GM10248 (cell line): ENCODE measurements around the gene SLC37A1.
"Not testable (repeated sequence)": the region's sequence is repeated elsewhere in the genome, so short reads cannot be mapped to it uniquely, and the experiment has no call there.

Experiments used
- CTCF ChIA-PET: fragments of 300-600 bp; sonication (Branson Sonifier 250); formaldehyde crosslinking; extraction: SDS; loops from one replicate; lab custom pipeline; 2021; ENCODE audit warnings: antibody characterized with exemption; lab: Yijun Ruan, JAX
- POLR2A ChIA-PET: fragments of 350-650 bp; sonication (Branson Sonifier 250); formaldehyde crosslinking; extraction: SDS; loops from one replicate; lab custom pipeline; 2020; ENCODE audit warnings: antibody characterized with exemption; lab: Yijun Ruan, JAX
- DNase-seq: peaks from one replicate; pipeline ENCODE4 v3.0.0; 2012; ENCODE audit errors: extremely low spot score
- TF ChIP-seq, protein P1 (sequence below): IDR thresholded peaks from 2 replicates; pipeline ENCODE4 v1.5.1; 2012; ENCODE audit warnings: mild to moderate bottlenecking, low read depth; ENCODE audit errors: extremely low read depth, missing control alignments, control extremely low read depth

Gene SLC37A1

DNA sequence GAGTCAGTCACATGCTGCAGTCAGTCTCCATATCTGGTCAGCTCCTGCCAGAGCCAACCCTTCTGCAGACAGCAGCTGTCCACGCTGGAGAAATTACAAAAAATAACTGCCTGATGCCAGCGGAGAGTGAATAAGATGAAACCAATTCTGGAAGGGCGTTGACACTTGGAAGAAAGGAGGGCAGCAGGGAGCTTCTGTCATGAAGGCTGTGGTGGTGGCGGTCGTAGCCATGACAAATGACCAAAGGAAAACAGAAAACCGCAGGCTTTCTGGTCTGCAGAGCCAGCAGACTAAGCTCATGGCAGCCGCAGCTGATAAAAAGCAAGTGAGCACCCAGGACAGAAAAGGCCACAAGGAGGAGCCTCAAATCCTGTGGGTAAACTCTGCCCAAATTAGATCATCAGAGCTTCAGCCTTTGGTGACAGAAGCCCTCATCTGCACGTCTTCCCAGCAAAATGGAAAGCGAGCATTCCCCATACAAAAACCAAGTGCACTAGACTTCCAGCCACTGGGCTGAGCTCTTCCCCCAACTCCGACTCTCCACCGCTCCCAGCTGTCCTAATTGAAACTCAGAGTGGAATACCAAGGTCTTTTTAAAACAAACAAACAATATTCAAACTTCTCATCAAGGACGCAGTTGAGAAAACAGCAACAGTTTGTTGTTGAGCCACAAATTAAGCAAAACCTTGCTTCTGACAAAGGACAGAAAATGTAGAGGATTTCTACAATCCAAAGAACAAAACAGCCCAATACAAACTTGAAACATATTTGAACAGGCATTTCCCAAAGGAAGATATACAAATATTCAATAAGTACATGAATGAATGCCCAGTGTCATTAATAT, 46.3 kb upstream of the SLC37A1 start:
- CTCF ChIA-PET, result interaction anchor here (0.7 to 3.8 kb wide), 17 partner anchors 9 to 322 kb away, joined by 3 to 45 read pairs (median 4); partner anchors contain the start of gene SLC37A1

DNA sequence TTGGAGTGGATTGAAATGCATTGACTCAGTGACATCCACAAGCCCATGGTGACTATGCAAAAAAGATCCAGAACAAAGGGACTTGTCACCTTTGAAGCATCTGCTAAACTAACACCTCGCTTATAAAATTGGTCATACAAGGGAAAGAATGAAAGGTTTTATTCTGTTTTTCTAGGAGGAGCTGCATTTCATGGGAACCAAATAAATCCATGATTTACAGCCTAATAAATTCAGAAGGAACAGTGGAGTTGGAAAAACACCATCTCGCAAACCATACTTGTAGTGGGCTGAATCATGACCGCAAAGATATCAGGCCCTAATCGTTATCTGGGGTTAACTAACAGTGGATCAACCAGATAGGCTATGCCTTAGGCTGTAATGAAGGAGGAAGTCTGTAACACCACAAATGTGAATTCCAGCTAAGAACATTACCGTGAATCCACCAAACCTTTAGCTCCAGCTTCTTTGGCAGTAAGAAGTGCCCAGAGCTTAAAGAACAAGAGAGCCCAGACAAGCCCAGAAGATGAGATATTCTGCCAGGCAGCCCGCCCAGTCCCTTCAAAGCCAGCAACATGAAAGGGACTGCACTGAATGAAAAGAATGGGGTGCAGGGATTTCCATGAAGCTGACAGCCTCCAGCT, 45.0 kb upstream of the SLC37A1 start:
- POLR2A ChIA-PET, result no interaction called here
- no peak for DNase-seq
- CTCF ChIA-PET, result interaction anchor here (0.7 to 3.8 kb wide), 8 partner anchors 10 to 68 kb away, joined by 3 to 45 read pairs (median 4); no protein-coding TSS in a partner anchor
- TF ChIP-seq, protein P1, sequence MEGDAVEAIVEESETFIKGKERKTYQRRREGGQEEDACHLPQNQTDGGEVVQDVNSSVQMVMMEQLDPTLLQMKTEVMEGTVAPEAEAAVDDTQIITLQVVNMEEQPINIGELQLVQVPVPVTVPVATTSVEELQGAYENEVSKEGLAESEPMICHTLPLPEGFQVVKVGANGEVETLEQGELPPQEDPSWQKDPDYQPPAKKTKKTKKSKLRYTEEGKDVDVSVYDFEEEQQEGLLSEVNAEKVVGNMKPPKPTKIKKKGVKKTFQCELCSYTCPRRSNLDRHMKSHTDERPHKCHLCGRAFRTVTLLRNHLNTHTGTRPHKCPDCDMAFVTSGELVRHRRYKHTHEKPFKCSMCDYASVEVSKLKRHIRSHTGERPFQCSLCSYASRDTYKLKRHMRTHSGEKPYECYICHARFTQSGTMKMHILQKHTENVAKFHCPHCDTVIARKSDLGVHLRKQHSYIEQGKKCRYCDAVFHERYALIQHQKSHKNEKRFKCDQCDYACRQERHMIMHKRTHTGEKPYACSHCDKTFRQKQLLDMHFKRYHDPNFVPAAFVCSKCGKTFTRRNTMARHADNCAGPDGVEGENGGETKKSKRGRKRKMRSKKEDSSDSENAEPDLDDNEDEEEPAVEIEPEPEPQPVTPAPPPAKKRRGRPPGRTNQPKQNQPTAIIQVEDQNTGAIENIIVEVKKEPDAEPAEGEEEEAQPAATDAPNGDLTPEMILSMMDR, result no peak

More for the DNA sequence above, 46.3 kb upstream of the SLC37A1 start:
- POLR2A ChIA-PET, result no interaction called here
- TF ChIP-seq, protein P1, result peak; percentile 41
- peak; percentile 56 for DNase-seq

DNA sequence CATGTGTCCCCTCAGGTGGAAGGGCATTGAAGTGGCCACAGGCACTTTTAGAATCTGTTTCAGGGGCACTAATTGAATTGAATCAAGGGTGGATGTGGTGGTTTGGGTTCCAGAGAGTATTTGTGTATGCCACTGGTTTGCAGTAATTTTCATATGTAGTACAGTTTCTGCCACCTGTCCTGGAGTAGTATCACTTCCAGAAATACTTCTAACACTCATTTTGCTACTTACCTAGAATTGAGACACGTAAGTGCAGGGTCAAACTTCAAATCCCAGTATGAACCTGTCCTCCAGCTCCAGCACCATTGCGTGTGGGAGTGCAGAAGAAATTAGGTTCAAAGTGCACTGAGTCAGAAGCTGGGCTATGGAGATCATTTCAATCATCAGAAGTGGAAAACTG, 44.4 kb upstream of the SLC37A1 start:
- DNase-seq, result no peak
- TF ChIP-seq, protein P1, result no peak
- CTCF ChIA-PET, result interaction anchor here (1.1 to 3.8 kb wide), 4 partner anchors 9 to 68 kb away, joined by 3 to 45 read pairs (median 6); no protein-coding TSS in a partner anchor
- POLR2A ChIA-PET, result no interaction called here

DNA sequence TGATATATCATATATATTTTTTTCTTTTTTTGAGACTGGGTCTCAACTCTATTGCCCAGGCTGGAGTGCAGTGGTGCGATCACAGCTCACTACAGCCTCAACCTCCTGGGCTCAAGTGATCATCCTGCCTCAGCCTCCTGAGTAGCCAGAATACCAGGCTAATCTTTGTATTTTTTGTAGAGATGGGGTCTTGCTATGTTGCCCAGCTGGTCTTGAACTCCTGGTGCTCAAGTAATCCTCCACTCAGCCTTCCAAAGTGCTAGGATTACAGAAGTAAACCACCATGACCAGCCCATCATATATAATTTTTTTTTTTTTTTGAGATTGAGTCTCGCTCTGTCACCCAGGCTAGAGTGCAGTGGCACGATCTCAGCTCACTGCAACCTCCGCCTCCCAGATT, 43.9 kb upstream of the SLC37A1 start:
- DNase-seq, POLR2A ChIA-PET: not testable (repeated sequence)
- CTCF ChIA-PET, result interaction anchor here (1.4 to 3.8 kb wide), 3 partner anchors 9 to 67 kb away, joined by 4 to 45 read pairs (median 8); no protein-coding TSS in a partner anchor

DNA sequence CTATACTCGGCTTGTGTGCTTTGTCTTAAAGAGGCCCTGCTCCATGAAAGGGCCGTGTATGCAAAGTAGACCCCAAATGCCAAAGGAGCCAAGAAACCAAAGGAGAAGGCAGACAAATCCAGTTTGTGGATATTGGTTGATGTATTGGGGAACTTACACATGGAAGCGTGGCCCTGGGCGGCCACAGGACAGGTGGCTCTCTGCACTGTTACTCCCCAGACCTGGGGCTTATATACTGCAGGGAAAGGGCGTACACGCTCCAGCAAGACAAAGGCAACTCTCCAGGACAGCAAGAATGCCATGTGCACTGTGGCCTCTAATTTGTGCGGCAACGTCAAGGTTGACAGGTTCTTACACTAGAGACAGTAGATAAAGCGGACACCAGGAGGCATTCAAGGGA, 42.4 kb upstream of the SLC37A1 start:
- CTCF ChIA-PET, result no interaction called here
- TF ChIP-seq, protein P1, result no peak
- no peak for DNase-seq
- POLR2A ChIA-PET, result no interaction called here

DNA sequence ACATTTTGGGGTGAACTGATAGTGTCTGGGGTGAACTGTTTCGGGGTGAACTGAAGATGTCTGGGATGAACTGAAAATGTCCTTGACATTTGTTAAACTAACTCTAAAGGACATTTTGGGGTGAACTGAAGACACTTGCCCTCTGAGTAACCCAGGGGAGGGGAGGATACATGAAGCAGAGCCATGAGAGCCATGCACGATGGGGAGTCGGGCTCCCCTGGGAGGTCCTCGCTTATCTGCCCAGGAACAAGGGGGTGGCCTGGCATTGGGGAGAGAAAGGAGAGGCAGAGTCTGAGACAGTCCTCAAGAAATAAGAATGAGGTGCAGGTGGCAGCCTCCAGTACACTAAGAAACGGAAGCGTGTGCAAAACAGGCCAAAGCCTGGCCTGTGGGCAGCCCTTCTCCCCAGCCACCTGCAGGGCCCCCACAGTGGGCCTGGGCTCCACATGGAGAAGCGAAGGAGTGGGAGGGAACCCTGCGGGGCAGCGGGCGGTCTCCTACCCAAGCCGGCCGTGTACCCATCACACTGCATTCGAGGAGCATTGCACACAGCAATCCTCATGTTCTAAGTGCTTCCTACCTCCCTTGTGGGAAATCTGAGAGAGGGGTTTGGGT, 41.8 kb upstream of the SLC37A1 start:
- ChIA-PET CTCF (no interaction called here), POLR2A (no interaction called here)
- TF ChIP-seq, protein P1, result no peak
- no peak for DNase-seq

DNA sequence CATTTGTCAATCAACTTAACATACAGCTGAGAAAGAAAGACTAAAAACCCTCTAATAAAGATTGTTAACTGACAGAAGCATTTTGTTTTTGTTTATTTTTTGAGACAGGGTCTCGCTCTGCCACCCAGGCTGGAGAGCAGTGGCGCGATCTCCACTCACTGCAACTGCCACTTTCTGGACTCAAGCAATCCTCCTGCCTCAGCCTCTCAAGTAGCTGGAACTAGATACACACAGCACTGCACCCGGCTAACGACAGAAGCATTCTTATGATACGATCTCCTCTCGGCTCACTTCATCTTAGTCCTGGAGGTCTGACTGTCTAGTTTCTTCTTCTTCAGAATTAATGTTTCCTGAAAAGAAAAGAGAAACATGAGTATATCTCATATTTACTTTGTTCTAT, 41.1 kb upstream of the SLC37A1 start:
- TF ChIP-seq, protein P1, result no peak
- ChIA-PET CTCF (no interaction called here), POLR2A (no interaction called here)
- no peak for DNase-seq
